Immature natural killer cell (primary cell): Measurements from ENCODE around the gene SCMH1. TPM values are rescaled to one million over a fixed set of nuclear protein-coding genes. Genes with fewer than 3 reads are reported as not detected.
"Not testable (repeated sequence)": the region's sequence is repeated elsewhere in the genome, so short reads cannot be mapped to it uniquely, and the experiment has no call there.

ENCODE experiments used
- DNase-seq, 3 donors: peaks; one replicate each; pipeline ENCODE4 v3.0.0; 2022; ENCODE audit warnings: mixed read lengths in 1 of 3
- H3K27ac Mint-ChIP-seq, 6 donors: one replicate each; pipeline ENCODE4 v1.8.0; 2020; ENCODE audit warnings: mixed read lengths in 6 of 6, mild to moderate bottlenecking in 5 of 6, inconsistent platforms in 4 of 6, moderate library complexity in 3 of 6
- H3K27me3 Mint-ChIP-seq, 3 donors: one replicate each; pipeline ENCODE4 v1.8.0; 2020 to 2021; ENCODE audit warnings: low read depth in 3 of 3, mild to moderate bottlenecking in 3 of 3, mixed read lengths in 3 of 3, moderate library complexity in 3 of 3, inconsistent platforms in 1 of 3
- H3K36me3 Mint-ChIP-seq, 3 donors: one replicate each; pipeline ENCODE4 v1.8.0; 2020; ENCODE audit warnings: mixed read lengths in 3 of 3, inconsistent platforms in 2 of 3, mild to moderate bottlenecking in 2 of 3
- H3K4me1 Mint-ChIP-seq, 2 donors: one replicate each; pipeline ENCODE4 v1.8.0; 2020; ENCODE audit warnings: inconsistent platforms in 2 of 2, mild to moderate bottlenecking in 2 of 2, mixed read lengths in 2 of 2, moderate library complexity in 1 of 2
- H3K4me3 Mint-ChIP-seq, 5 donors: one replicate each; pipeline ENCODE4 v1.8.0; 2020; ENCODE audit warnings: mild to moderate bottlenecking in 5 of 5, mixed read lengths in 5 of 5, inconsistent platforms in 3 of 5, moderate library complexity in 3 of 5
- H3K9me3 Mint-ChIP-seq, 6 donors: one replicate each; pipeline ENCODE4 v1.8.0; 2020; ENCODE audit warnings: mild to moderate bottlenecking in 6 of 6, mixed read lengths in 6 of 6, inconsistent platforms in 4 of 6, moderate library complexity in 3 of 6
- polyA plus RNA-seq, 3 donors: library from polyadenylated mRNA; unstranded; fragments of 300-500 nt; fragmentation: Illumina TruSeq; gene quantifications; one replicate each; pipeline ENCODE4 v1.2.3, GENCODE V29; 2021

Gene SCMH1
- polyA plus RNA-seq, 3 donors from 2014 or later = 1.3 to 4.8 (median 4.6) TPM

DNA sequence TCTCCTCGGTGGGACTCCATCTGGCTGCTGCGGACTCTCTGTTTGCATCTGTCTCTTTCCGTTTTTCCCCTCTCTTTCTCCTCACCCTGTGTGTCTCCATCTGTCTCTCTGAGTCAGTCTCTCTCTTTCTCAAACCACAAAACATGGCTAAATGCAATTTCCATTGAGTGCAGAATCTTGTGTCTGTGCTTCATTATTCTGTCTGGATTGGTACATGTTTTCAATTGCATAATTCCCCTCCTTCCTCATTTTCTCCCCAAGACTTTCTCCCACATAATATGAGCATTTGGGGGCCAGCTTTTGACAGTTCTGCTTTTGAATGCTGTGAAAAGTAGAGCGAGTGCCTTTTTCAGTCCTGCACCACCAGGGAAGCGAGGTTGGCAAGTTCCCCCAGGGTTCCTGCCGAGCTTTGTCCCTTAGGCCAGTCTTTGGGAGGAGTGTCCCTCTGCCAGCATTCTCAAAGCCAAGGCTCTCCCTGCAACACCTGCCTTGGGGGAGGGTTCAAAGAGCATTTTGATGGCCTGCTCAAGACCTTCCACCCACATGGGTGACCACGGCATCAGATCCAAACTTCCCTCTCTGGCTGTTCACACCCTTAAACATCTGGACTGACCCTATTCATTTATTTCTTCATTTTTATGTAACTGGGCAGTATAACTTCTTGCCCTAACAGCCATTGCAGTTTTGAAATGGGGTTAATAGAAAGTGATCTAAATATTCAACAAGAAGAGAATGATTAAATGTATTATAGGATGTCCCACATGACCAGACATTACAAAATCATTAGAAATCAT is 32.8 kb upstream of the SCMH1 start:
- H3K4me3 Mint-ChIP-seq = no peak overlapping the region
- DNase-seq = no peak
- peaks cover 0 to 8% (median 5%) of the 10 kb centered on the region in 3 donors for H3K27me3 Mint-ChIP-seq
- no peaks in the 10 kb centered on the region for H3K4me1 Mint-ChIP-seq
- H3K27ac Mint-ChIP-seq = no peak overlapping the region
- H3K36me3 Mint-ChIP-seq = no peaks in the 10 kb centered on the region
- no peaks in the 10 kb centered on the region for H3K9me3 Mint-ChIP-seq

DNA sequence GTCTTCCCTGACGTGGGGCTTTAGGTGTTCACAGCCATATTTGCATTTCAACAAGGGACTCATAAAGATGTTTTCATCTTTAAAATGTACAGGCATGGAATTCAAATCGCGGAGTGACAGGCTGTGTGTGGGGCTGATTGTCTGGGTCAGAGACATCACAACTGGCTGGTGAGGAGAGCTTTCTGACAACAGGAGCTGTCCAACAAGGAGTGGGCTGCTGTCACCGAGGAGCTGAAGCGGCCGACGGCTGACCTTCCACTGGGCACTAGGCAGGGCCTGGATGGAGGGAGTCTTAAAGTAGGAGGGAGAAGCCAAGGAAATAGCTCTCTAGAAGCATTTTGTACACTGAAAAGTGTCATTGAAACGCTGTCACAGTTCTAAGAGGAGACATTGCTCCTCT is 30.5 kb upstream of the SCMH1 start:
- Mint-ChIP-seq H3K9me3 (no peaks in the 10 kb centered on the region), H3K4me3 (no peak overlapping the region), H3K27ac (no peak overlapping the region), H3K4me1 (no peaks in the 10 kb centered on the region), H3K36me3 (no peaks in the 10 kb centered on the region), H3K27me3 (peaks cover 4 to 7% (median 5%) of the 10 kb centered on the region in 3 donors)
- no peak for DNase-seq

DNA sequence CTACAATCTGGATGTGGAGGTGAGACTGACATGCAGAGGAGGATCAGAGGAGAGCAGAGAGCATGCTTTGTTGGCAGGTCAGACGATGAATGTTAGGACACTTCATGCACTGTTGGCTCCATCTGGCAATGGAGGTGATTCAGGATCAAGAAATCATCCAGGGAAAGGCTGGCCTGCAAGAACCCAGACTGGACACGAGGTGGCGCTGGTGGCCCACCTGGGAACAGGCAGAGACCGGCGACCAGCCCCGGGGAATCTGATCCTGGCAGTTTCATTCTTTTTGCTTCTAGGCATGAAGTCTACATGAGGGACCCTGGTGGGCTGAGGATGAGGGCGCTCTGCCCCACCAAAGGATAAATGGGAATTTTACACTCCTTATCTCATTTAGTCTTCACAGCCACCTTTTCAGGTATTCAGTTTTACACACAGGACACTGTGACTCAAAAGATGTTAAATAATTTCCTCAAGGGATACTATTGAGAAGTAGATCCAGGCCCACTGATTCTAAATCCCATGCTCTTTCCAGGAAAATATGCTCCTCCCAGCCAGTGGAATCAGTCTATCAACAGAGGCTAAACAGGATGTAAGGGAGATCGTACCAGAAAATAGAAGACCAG is 26.2 kb upstream of the SCMH1 start:
- Mint-ChIP-seq H3K36me3 (no peaks in the 10 kb centered on the region), H3K27me3 (peaks cover 2 to 4% (median 3%) of the 10 kb centered on the region in 3 donors), H3K9me3 (no peaks in the 10 kb centered on the region), H3K4me3 (no peak overlapping the region), H3K27ac (no peak overlapping the region), H3K4me1 (no peaks in the 10 kb centered on the region)
- peak; percentile 62 to 69 (median 63) for DNase-seq

DNA sequence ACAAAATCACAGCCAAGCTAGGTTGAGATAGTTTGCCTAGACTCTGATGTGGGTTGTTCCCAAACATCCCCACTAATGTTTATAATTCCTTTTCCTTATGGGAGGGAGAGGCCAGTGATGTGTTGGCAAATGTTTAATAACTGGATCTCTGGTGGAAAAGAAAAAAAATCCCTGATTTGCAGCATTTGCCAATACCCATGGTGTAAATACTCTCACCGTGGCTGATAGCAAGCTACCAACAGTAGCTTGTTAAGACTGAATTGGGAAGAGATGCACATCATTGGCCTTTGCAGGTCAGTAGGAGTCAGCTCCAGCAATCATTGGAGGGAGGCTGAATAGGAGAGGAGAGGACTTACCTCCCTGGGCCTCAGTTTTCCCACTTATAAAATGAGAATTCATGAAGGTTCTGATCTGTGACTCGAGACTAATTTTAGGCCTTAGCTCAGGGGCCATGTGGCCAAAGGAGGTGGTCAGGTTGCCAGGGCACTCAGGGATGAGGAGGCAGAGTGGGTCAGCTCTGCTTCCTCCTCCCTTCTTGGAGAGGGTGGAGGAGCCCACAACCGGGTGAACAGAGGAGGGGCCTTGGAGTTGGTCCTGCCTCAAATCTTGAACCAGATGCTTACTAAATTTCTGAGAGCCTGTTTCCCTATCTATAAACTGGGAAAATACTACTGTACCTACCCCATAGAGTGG is 20.0 kb upstream of the SCMH1 start:
- Mint-ChIP-seq H3K36me3 (no peaks in the 10 kb centered on the region), H3K27me3 (no peaks in the 10 kb centered on the region), H3K27ac (no peak overlapping the region), H3K4me3 (no peak overlapping the region), H3K9me3 (no peaks in the 10 kb centered on the region), H3K4me1 (no peaks in the 10 kb centered on the region)
- DNase-seq = no peak

DNA sequence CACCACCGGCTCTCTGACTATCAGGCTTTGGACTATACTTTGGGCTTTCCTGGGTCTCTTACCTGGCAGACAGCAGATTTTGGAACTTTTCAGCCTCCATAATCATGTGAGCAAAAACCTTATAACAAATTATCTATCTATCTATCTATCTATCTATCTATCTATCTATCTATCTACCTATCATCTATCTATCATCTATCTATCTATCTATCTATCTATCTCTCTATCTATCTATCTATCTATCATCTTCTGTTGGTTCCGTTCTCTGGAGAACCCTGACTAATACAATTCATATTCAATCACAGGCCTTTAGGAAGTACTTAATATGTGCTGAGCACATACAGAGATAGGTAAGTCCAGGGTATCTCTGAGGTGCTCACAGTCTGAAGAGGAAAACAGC is 18.7 kb upstream of the SCMH1 start:
- H3K9me3 Mint-ChIP-seq = no peaks in the 10 kb centered on the region
- no peak overlapping the region for H3K27ac Mint-ChIP-seq
- H3K36me3 Mint-ChIP-seq = no peaks in the 10 kb centered on the region
- no peaks in the 10 kb centered on the region for H3K4me1 Mint-ChIP-seq
- no peak for DNase-seq
- no peak overlapping the region for H3K4me3 Mint-ChIP-seq
- peaks cover 0 to 11% (median 2%) of the 10 kb centered on the region in 3 donors for H3K27me3 Mint-ChIP-seq

DNA sequence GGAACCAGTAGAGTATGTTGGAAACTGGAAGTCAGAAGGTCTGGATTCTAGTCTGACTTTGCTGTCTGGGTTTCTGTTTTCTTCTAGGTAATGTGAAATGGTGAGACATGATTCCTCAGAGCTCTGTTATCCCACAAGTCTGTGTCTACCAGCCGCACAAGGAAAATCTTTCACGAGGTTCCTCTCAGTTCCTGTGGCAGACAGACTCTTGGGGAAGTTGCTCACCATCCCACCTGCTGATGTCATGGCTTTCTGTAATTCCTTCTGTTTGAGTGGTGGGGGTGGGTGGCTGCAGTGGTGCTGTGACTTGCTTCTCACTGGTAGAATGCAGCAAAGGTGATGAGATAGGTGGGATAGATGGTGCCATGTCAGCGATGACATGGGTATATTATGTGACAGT is 17.1 kb upstream of the SCMH1 start:
- peaks cover 0 to 2% (median 0%) of the 10 kb centered on the region in 6 donors for H3K9me3 Mint-ChIP-seq
- H3K36me3 Mint-ChIP-seq = no peaks in the 10 kb centered on the region
- no peak overlapping the region for H3K4me3 Mint-ChIP-seq
- H3K27me3 Mint-ChIP-seq = peaks cover 0 to 23% (median 9%) of the 10 kb centered on the region in 3 donors
- no peaks in the 10 kb centered on the region for H3K4me1 Mint-ChIP-seq
- no peak for DNase-seq
- H3K27ac Mint-ChIP-seq = no peak overlapping the region

DNA sequence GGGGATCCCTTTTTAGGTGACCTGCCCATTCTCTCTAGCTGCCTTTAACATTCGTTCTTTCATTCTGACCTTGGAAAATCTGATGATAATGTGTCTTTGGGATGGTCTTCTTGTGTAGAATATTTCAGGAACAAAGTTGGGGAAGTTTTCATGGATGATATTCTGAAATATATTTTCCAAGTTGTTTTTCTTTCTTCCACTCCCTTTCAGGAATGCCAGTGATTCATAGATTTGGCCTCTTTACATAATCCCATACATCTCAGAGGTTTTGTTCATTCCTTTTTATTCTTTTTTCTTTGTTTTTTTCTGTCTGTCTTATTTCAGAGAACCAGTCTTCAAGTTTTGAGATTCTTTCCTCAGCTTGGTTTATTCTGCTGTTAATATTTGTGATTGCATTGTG is 13.9 kb upstream of the SCMH1 start:
- Mint-ChIP-seq H3K9me3 (peaks cover 0 to 2% (median 0%) of the 10 kb centered on the region in 6 donors), H3K36me3 (peaks cover 0 to 3% (median 0%) of the 10 kb centered on the region in 3 donors), H3K4me1 (no peaks in the 10 kb centered on the region), H3K4me3 (no peak overlapping the region), H3K27me3 (peaks cover 0 to 31% (median 13%) of the 10 kb centered on the region in 3 donors), H3K27ac (no peak overlapping the region)
- no peak for DNase-seq

DNA sequence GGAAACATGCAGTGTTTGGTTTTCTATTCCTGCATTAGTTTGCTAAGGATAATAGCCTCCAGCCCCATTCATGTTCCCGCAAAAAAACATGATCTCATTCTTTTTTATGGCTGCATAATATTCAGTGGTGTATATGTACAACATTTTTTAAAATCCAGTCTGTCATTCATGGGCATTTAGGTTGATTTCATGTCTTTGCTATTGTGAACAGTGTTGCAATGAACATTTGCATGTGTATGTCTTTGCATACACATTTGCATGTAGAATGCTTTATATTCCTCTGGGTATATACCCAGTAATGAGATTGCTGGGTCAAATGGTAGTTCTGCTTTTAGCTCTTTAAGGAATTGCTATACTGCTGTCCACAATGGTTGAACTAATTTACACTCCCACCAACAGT is 9.0 kb upstream of the SCMH1 start:
- not testable (repeated sequence) for H3K9me3 Mint-ChIP-seq, DNase-seq, H3K36me3 Mint-ChIP-seq, H3K4me3 Mint-ChIP-seq, H3K27ac Mint-ChIP-seq, H3K4me1 Mint-ChIP-seq
- H3K27me3 Mint-ChIP-seq = peaks cover 0 to 29% (median 13%) of the 10 kb centered on the region in 3 donors

DNA sequence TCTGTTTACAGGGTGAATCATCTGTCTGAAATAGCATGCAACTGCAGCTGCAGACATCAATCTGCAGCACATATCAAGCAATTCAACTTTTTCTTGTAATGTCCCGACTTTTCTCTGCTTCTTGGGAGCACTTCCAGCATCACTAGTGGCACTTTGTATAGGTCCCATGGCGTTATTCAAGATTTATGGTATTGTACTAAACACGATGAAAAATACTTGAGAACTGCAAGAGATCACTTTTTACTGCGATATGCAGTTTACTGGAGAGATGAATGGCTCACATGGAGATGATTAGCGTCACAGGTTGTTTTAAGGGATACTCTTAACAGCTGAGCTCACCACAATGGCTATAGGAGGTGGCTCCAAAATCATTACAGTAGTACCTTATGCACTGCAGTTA is 7.2 kb upstream of the SCMH1 start:
- no peak overlapping the region for H3K4me3 Mint-ChIP-seq
- H3K9me3 Mint-ChIP-seq = no peaks in the 10 kb centered on the region
- H3K4me1 Mint-ChIP-seq = no peaks in the 10 kb centered on the region
- DNase-seq = no peak
- H3K27me3 Mint-ChIP-seq = peaks cover 0 to 17% (median 7%) of the 10 kb centered on the region in 3 donors
- peaks cover 0 to 3% (median 0%) of the 10 kb centered on the region in 3 donors for H3K36me3 Mint-ChIP-seq
- H3K27ac Mint-ChIP-seq = no peak overlapping the region

DNA sequence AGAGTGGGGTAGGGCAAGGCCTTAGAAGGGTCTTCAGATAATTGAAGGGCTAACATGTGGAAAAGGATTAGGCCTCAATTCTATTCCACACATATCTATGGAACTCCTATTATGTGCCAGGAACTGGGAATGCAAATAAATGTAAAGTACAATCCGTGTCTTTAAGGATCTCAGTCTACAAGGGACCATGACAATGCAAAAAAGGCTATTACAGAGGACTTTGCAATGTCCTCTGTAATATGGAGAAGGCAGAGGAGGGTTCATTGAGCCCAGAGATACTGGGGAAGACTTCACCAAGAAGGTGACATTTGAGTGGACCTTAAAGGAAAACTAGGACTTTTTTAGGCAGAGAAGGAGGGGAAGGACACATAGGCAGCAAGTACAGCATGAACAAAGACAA is 4.5 kb upstream of the SCMH1 start:
- Mint-ChIP-seq H3K27me3 (peaks cover 0 to 13% (median 7%) of the 10 kb centered on the region in 3 donors), H3K4me3 (no peak overlapping the region), H3K4me1 (peaks cover 10 to 11% of the 10 kb centered on the region in 2 donors), H3K27ac (no peak overlapping the region), H3K36me3 (no peaks in the 10 kb centered on the region), H3K9me3 (no peaks in the 10 kb centered on the region)
- DNase-seq = no peak

DNA sequence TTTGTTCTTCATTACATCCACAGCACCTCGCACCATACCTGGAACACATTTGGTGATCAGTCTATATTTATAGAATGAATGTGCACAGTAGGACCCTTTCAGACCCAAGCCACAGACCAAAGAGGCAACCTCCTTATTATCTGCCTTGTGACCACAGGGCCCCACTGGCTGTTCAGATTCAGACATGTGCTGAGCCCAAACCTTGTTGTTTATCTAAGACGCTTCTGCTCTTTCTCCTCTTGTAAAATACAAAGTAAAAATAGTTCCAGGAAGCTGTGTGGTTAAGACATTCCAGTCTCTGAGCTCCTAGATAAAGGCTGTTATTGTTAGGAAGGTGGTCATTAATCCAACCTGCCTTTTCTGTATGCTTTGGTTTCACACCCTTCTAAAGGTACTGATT is 3.6 kb upstream of the SCMH1 start:
- H3K4me3 Mint-ChIP-seq = no peak overlapping the region

DNA sequence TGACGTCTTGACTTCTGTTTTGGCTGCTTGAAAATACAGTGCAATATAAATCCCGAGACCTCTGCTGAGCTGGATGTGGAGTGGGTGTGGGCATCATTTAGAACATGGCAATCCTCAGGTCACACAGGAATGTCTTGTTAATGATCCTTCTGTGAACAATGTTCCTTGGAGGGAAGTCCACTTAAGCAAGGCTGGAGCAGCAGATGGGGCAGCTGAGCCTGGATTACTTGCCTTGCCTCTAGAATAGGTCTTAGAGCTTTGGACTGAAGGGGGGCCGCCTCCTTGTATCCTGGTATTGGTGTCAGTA is 926 bp upstream of the SCMH1 start:
- Mint-ChIP-seq H3K4me3 (peak overlapping the region; percentile 77 to 87 (median 82)), H3K9me3 (no peaks in the 10 kb centered on the region), H3K36me3 (no peaks in the 10 kb centered on the region), H3K27me3 (peaks cover 1 to 10% (median 7%) of the 10 kb centered on the region in 3 donors), H3K4me1 (peaks cover 18 to 23% of the 10 kb centered on the region in 2 donors), H3K27ac (peak overlapping the region in 5 of 6 donors; percentile 18 to 75 (median 47))
- no peak for DNase-seq

More for the DNA sequence above, 3.6 kb upstream of the SCMH1 start:
- Mint-ChIP-seq H3K27ac (peak overlapping the region in 1 of 6 donors; percentile 5), H3K4me1 (peaks cover 16% of the 10 kb centered on the region in 2 donors), H3K36me3 (no peaks in the 10 kb centered on the region), H3K9me3 (no peaks in the 10 kb centered on the region), H3K27me3 (peaks cover 1 to 13% (median 10%) of the 10 kb centered on the region in 3 donors)
- DNase-seq = no peak

DNA sequence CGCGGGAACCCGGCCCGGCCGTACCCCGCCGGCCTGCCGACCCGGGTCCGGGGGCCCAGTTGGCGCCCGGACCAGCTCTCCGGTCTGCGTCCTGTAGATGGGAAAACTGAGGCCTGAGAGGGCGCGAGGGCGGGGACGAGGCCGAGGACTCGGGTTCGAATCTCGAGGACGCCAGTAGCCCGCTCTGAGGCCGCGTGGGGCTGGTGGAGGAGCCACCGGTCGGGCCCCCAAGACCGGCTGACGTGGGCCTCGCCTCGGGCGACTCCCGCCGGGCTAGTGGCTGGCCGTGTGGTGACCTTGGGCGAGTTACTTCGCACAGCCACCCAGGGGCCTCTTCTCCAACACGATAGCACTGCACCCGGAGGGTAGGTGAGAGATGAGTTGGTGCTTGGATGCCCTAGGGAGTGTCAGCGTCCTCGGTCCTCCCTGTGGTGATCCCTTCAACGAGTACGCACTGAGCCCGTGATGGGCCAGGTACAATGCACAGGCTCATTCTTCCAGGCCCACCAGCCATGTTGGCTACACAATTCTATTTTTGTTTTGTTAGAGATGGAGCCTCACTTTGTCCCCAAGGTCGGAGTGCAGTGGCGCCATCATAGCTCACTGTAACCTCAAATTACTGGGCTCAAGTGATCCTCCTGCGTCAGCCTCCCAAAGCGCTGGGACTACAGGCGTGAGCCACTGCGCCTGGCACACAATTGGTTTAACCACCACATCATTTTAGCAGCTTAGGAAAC is 404 bp upstream of the SCMH1 start:
- no peaks in the 10 kb centered on the region for H3K9me3 Mint-ChIP-seq
- peak in 1 of 3 donors; percentile 21 for DNase-seq

More for the DNA sequence above, 404 bp upstream of the SCMH1 start:
- Mint-ChIP-seq H3K4me3 (peak overlapping the region; percentile 77 to 87 (median 82)), H3K36me3 (no peaks in the 10 kb centered on the region), H3K27me3 (peaks cover 1 to 10% (median 7%) of the 10 kb centered on the region in 3 donors), H3K27ac (peak overlapping the region in 4 of 6 donors; percentile 18 to 75 (median 62)), H3K4me1 (peaks cover 18 to 23% of the 10 kb centered on the region in 2 donors)
